NCI-H146 treated with DMSO at 0.1 percent for 48 hours (cell line): ENCODE results near the gene DHX34.
A peak's percentile ranks its signal among the peaks of the same experiment; 100 is the strongest.
"Not testable (repeated sequence)": the region's sequence is repeated elsewhere in the genome, so short reads cannot be mapped to it uniquely, and the experiment has no call there.

Experiments
- DNase-seq: peaks from one replicate; lab custom pipeline; 2025; ENCODE audit not compliant: unreplicated experiment; lab: John Stamatoyannopoulos, UW

DHX34 gene

DNA sequence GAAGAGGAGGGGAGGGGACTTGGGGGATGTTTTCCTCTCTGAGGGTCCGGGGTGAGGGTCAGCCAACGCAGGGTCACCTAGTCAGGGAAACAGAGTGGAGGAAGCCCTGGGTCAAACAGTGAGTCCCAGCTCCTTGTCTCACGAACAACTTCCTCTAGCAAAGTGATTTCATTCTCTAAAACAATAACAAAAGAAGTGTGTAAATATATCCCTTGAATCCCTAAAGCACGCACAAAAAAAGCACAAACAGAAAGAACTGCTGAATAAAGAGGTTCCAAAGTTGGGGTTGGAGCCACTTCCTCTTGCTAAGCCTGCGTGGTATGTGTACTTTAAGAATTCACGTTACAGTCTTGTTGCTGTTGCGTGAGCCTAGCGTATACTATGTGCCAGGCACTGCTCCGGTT is 18.6 kb upstream of the DHX34 start:
- no peak for DNase-seq

DNA sequence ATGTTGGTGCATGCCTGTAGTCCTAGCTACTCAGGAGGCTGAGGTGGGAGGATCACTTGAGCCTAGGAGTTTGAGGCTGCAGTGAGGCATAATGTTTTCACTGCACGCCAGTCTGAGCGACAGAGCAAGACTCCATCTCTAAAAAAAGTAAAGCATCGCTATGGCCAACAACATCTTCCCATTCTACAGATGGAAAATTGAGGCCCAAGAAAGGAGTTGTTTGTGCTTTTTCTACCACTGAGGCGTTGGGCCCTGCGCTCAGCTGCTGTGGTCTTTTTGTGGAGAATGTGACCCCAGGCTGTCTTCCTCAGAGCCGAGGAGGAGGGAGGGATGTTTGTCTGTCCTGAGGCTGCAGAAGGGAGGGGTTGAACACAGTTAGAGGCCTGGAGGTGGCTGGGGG is 17.6 kb upstream of the DHX34 start:
- no peak for DNase-seq

DNA sequence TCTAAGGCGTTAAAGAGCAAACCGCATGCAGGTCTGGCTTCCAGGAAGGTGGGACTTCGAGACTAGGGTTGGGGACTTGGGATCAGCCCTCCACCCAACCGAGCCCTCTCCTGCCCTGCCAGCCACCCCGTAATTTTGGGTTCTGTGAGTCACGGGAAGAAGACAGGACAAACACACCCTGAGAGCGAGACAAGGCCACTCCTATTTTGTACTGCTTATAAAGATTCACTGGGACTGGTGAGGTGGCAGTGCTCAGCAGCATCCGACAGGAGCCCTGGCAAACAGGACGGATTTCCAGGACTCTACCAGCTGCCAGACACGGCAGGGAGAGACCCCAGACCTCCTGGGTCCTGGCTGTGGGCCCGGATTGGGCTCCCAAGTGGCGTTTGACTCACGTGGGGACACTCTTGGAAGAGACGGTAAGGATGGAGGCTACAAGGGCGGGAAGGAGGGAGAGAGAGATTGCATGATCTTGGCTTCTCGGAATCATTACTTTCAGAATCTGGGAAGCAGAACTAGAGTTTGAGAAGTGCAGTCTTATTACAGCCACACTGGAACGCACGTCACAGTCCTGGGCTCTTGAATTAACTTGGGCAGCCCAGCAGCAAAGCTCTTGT is 17.1 kb upstream of the DHX34 start, which contains the start of gene C5AR2:
Gene C5AR2 (plus strand): TSS at position 245 of the 617 bp plus-strand sequence. CDS start 8,625 bp downstream, outside the sequence.
- no peak for DNase-seq

DNA sequence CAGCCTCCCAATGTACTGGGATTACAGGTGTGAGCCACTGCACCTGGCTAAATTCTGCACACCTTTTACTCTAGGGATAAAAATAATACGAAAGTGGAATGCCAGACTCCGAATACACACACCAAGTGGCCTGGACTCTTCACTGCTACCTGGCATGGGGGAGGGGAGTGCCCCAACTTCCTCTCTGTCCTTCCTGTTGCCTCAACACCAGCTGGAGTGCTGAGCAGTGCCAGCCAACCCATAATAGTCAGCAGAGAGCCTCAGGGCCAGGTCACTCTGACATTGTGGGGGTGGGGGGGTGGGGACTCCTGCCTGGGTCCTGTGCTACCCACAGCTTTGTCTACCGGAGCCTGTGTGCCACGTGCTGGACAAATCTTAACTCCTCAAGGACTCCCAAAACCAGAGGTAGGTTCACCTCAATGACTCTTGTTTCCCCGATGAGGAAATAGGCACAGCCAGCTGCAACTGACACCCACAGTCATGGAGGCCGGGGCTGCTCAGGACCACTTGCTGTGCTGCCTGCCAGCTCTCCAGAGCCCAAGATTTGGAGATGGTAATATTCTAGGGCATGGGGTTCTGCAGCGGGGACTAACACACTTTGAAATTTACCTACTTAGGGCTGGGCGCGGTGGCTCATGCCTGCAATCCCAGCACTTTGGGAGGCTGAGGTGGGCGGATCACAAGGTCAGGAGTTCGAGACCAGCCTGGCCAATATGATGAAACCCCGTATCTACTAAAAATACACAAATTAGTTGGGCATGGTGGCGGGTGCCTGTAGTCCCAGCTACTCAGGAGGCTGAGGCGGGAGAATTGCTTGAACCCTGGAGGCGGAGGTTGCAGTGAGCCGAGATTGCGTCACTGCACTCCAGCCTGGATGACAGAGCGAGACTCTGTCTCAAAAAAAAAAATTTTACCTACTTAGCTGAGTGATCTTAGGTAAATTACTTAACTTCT is 12.1 kb upstream of the DHX34 start:
- peak; percentile 22 for DNase-seq

DNA sequence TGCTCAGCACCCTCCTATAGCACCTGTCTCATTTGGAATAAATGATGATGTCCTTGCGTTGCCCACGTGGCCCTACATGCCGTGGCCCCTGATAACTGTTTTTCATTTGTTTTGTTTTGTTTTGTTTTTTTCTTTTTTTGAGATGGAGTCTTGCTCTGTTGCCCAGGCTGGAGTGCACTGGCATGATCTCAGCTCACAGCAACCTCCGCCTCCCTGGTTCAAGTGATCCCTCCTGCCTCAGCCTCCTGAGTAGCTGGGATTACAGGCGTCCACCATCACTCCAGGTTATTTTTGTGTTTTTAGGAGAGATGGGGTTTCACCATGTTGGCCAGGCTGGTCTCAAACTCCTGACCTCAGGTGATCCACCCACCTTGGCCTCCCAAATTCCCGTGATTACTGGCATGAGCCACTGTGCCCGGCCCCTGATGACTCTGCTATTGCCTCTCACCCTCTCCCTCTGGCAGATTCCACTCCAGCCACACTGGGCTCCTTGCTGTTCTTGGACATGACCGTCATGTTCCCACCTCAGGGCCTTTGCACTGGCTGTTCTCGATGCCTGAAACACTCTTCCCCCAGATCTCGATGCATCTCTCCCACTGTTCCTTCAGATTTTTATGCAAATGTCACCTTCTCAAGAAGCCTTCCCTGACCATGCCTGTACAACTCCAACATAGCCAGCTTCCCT is 9.8 kb upstream of the DHX34 start:
- no peak for DNase-seq

DNA sequence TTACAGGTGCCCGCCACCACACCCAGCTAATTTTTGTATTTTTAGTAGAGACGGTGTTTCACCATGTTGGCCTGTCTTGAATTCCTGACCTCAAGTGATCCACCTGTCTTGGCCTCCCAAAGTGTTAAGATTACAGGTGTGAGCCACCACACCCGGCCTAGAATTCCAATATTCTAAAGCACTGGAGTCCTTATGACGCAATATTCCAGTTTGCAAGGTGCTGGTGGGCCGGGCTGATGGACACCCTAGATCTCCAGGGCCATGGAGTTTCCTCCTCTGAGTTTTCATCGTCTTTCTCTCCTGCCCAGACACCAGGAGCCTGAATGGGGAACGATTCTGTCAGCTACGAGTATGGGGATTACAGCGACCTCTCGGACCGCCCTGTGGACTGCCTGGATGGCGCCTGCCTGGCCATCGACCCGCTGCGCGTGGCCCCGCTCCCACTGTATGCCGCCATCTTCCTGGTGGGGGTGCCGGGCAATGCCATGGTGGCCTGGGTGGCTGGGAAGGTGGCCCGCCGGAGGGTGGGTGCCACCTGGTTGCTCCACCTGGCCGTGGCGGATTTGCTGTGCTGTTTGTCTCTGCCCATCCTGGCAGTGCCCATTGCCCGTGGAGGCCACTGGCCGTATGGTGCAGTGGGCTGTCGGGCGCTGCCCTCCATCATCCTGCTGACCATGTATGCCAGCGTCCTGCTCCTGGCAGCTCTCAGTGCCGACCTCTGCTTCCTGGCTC is 8.5 kb upstream of the DHX34 start:
- DNase-seq: no peak

DNA sequence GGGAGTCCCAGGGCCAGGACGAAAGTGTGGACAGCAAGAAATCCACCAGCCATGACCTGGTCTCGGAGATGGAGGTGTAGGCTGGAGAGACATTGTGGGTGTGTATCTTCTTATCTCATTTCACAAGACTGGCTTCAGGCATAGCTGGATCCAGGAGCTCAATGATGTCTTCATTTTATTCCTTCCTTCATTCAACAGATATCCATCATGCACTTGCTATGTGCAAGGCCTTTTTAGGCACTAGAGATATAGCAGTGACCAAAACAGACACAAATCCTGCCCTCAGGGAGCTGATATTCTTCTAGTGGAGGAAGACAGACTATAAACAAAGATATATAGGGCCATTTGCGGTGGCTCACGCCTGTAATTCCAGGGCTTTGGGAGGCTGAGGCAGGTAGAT is 7.4 kb upstream of the DHX34 start:
- DNase-seq: no peak

DNA sequence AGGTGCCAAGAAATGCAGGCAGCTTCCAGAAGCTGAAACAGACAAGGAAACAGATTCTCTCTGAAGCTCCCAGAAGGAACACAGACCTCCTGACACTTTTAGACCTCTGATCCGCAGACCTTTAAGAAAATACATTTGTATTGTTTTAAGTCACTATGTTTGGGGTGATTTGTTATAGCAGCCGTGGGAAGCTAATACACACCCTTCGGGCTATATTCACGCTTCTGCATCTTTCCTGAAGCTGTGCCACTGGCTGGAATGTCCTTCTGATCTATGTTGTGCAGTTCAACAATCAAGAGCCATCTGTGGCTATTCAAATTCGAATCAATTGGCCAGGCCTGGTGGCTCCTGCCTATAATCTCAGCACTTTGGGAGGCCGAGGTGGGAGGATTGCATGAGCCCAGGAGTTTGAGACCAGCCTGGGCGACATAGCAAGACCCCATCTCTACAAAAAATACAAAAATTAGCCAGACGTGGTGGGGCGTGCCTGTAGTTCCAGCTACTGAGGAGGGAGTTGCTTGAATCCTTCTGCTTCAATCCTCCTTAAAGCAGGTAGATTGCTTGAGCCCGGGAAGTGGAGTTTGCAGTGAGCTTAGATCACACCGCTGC is 5.8 kb upstream of the DHX34 start:
- no peak for DNase-seq

DNA sequence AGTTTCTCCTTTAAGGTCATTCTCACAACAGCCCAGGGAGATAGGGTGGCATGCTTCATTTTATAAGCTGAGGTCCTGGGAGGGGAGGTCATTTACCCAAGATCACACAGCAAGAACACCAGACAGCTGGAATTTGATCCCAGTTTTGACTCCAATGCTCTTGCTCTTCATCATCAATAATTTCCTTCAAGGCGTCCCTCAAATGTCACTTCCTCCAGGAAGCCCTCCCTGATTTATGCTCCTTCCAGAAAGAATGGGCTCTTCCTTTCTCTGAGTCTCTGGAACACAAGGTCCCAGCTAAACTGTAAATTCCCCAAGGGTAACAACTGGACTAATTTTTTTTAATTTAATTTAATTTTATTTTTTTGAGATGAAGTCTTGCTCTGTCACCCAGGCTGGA is 4.7 kb upstream of the DHX34 start:
- no peak for DNase-seq

DNA sequence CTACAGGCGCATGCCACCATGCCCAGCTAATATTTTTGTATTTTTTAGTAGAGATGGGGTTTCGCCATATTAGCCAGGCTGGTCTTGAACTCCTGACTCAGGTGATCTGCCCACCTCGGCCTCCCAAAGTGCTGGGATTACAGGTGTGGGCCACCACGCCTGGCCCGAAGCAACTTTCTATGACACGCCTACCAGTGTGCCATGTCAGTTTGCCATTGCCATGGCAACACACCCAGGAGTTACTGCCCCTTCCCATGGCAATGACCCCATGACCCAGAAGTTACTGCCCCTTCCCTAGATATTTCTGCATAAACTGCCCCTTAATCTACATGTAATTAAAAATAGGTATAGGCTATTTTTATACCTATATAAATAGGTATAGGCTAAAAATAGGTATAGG is 3.1 kb upstream of the DHX34 start:
- not testable (repeated sequence) for DNase-seq

DNA sequence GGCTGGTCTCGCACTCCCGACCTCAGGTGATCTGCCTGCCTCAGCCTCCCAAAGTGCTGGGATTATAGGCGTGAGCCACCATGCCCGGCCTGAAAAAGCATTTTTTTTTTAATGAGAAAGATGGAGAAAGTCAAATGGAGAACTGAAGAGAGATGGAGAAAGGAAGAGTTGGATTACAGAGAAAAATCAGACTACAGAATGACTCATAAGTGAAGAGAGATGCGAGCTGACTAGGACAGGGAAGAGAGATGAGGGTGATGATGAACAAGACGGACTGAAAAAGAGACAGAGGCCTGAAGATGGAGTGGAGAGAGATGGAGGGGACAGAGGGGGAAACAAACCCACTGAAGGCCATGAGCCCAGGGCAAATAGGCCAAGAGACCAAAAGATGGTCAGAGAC is 1.5 kb downstream of the DHX34 start:
- DNase-seq: no peak

DNA sequence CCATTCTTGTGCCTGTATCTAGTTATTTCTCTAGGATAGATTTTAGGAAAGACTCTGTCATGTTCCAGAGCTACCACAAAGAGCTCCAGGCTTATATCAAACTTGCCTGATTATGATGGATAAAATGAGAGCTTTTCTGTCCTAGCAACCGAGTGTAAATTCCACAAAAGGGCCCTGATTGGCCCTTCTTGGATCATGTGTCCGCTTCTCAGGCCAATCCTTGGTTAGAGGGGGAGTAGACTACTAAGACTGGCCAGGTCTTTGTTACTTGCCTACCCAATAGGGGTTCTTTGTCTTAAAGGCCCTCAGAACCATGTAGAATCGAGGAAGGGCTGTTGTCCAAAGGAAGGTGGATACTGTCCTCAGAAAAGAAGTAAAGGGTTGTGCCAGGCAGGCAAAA is 2.4 kb downstream of the DHX34 start:
- no peak for DNase-seq

DNA sequence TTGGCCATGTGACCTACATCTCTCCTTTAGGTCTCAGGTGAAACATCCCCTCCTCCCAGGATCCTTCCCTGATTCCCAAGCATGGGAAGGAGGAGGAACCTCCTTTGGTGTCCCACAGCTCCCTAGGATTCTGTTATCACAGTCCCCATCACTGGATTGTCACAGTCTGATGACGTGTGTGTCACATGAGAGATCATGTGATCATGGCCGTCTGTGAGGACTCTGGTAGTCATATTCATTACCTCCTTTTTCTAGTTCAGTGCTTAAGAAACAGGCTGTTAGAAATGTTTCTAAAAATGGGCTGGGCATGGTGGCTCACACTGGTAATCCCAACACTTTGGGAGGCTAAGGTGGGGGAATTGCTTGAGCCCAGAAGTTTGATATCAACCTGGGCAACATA is 3.0 kb downstream of the DHX34 start:
- no peak for DNase-seq

DNA sequence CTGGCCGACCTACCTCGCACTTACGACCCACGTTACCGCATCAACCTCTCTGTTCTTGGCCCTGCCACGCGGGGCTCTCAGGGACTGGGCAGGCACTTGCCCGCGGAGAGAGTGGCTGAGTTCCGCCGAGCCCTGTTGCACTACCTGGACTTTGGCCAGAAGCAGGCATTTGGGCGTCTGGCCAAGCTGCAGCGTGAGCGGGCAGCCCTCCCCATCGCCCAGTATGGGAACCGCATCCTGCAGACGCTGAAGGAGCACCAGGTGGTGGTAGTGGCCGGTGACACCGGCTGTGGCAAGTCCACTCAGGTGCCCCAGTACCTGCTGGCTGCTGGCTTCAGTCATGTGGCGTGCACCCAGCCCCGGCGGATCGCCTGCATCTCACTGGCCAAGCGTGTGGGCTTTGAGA is 4.2 kb downstream of the DHX34 start:
- no peak for DNase-seq

DNA sequence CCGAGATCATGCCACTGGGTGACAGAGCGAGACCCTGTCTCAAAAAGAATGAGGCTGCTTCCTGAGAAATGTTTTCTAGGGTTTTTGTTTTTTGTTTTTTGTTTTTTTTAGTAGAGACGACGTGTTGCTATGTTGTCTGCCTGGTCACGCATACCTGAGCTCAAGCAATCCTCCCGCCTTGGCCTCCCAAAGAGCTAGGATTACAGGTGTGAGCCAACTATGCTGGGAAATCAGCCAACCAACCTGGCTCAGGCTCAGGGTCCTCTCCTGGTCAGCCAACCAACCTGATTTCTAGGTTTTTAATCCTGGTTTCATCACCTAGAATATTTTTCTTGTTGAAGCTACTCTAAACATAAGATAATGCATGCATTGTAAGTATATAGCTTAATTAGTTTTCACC is 7.8 kb downstream of the DHX34 start:
- no peak for DNase-seq

DNA sequence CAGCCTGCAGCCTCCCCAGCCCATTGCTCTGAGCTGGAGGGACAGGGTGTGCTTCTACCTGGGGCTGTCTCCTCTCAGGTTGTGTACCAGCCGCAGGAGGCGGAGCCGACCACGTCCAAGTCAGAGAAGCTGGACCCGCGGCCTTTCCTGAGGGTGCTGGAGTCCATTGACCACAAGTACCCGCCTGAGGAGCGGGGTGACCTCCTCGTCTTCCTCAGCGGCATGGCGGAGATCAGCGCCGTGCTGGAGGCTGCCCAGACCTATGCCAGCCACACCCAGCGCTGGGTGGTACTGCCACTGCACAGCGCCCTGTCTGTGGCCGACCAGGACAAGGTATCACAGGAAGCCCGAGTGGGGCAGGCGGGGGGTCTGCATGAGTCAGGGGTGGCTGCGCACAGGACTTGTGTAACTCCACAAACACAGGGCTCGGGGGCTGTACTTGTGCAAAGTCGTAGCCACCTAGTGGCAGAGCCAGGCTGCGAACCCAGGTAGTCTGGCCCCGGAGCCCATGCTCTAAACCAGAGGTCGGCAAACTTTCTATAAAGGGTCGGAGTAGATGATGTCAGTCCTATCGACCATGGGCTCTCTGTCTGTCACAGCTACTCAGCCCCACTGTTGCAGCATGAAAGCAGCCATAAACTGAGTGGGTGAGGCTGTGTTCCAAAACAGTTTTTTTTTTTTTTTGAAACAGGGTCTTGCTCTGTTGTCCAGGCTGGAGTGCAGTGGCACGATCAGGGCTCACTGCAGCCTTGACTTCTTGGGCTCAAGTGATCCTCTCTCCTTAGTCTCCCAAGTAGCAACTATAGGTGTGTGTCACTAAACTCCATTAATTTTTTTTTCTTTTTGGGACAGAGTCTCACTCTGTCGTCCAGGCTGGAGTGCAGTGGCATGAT is 8.9 kb downstream of the DHX34 start:
- DNase-seq: no peak

DNA sequence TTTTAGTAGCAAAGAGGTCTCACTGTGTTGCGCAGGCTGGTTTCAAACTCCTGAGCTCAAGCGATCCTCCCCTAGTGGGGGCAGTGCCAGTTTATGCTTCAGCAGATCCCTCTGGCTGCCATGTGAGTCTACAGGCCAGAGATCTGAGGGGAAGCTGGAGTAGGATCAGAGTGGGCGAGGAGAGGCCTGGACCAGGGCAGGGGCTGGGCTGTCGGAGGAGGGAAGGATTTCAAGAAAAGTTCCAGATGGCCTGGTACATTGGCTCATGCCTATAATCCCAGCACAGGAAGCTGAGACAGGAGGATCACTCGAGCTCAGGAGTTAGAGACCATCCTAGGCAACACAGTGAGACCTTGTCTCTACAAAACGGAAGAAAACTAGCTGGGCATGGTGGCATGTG is 9.8 kb downstream of the DHX34 start:
- no peak for DNase-seq

DNA sequence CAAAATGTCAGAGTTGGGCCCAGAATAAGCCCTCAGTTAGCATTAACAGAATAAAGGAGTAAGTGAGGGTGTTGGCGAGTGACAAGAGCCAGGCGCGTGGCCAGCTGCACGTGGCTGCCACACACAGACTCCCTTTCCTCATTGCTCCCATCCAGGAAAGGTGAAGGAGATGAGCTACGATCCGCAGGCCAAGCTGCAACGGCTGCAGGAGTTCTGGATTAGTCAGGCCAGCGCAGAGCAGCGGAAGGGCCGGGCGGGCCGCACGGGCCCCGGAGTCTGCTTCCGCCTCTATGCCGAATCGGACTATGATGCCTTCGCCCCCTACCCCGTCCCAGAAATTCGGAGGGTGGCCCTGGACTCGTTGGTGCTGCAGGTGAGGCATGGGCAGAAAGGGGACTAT is 13.2 kb downstream of the DHX34 start:
- no peak for DNase-seq

DNA sequence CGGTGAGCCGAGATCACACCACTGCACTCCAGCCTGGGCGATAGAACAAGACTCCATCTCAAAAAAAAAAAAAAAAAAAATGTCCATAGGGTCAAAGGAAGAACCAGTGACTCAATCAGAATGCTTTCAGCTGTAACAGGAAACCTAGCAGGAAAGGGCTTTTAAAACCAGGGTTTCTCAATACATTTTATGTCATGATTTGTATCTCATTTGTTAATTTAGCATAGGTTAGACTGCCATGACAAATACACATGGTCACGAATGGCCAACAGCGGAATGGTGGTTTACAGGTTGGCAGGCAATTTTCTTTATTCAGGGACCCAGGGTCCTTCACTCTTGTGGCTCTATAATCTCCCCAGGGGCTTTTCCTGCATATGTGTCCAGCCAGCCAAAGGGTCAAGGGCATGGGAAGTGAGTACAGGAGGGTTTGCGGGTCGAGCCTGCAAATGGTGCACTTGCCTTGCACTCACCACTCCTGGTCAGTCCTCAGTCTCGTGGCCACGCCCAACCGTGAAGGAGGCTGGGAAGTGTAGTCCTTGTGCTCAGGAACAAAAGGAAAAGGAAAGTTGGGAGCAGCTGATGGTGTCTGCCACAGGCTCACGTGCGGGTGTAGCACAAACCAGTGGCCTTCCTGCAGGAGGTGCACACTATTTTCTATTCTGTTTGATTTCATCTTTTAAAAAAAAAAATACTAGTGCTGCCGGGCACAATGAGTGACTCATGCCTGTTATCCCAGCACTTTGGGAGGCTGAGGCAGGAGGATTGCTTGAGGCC is 14.8 kb downstream of the DHX34 start:
- no peak for DNase-seq
